Activated T-cell treated with anti-CD3 and anti-CD28 coated beads, Interleukin-2, amount 50 U/mL, for 1 hour (primary cell): ENCODE data around the gene SST.

Source experiments
- DNase-seq: peaks from one replicate; pipeline ENCODE4 v3.0.0-alpha.2; 2020

Gene SST

DNA sequence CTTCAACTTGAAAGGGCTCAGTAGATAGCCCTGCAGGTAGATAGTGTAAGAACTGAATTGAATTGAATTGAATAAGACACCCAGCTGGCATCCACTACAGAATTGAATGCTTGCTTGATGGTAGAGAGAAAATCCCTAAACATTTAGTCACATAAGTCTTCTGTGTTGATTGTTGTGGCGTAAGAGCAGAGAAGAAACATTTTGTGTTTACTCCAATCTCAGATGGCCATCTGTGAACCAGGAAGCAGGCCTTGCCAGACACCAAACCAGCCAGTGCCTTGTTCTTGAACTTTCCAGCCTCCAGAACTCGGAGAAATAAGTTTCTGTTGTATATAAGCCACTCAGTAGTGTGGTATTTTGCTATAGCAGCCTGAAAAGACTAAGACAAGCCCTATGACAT, 43.6 kb downstream of the SST start:
- no peak for DNase-seq

GRCh38 chr3:187624588-187624987, 45.6 kb downstream of the SST start:
- no peak for DNase-seq

- DNase-seq, result no peak
Observed at GRCh38 chr3:187623285-187623814, 46.8 kb downstream of the SST start.

DNA sequence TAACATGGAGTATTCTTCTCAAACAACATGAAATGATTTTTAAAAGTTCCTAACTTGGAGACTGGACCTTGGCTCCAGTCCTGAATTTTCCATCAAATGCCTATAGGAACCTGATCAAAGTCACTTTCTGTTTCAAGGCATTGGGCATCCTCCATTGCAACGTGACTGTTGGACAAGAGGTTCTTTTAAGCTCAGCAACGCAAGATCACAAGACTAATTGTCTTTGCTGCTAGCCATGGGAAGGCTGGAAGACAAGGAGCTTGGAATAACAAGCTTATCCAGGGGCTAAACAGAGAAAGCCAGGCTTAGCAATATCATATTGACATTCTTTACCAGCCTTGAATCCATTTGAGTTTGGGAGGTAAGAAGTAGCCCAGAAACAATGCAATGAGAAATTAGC, 48.3 kb downstream of the SST start:
- no peak for DNase-seq

GRCh38 chr3:187619461-187619860, 50.7 kb downstream of the SST start:
- DNase-seq, result no peak
